AG09319 (cell line): ENCODE measurements around the gene NFKBIE.
A peak's percentile ranks its signal among the peaks of the same experiment; 100 is the strongest.
"Not testable (repeated sequence)": the region's sequence is repeated elsewhere in the genome, so short reads cannot be mapped to it uniquely, and the experiment has no call there.

ENCODE experiments used
- DNase-seq: peaks from one replicate; pipeline ENCODE4 v3.0.0-alpha.2; 2010; ENCODE audit warnings: low read depth; ENCODE audit errors: extremely low read depth
- TF ChIP-seq, protein P1 (sequence below): IDR thresholded peaks from 2 replicates; pipeline ENCODE4 v1.5.1; 2011; ENCODE audit warnings: low read depth, mild to moderate bottlenecking, inconsistent platforms, low read length, moderate library complexity

NFKBIE gene, protein sequence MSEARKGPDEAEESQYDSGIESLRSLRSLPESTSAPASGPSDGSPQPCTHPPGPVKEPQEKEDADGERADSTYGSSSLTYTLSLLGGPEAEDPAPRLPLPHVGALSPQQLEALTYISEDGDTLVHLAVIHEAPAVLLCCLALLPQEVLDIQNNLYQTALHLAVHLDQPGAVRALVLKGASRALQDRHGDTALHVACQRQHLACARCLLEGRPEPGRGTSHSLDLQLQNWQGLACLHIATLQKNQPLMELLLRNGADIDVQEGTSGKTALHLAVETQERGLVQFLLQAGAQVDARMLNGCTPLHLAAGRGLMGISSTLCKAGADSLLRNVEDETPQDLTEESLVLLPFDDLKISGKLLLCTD

DNA sequence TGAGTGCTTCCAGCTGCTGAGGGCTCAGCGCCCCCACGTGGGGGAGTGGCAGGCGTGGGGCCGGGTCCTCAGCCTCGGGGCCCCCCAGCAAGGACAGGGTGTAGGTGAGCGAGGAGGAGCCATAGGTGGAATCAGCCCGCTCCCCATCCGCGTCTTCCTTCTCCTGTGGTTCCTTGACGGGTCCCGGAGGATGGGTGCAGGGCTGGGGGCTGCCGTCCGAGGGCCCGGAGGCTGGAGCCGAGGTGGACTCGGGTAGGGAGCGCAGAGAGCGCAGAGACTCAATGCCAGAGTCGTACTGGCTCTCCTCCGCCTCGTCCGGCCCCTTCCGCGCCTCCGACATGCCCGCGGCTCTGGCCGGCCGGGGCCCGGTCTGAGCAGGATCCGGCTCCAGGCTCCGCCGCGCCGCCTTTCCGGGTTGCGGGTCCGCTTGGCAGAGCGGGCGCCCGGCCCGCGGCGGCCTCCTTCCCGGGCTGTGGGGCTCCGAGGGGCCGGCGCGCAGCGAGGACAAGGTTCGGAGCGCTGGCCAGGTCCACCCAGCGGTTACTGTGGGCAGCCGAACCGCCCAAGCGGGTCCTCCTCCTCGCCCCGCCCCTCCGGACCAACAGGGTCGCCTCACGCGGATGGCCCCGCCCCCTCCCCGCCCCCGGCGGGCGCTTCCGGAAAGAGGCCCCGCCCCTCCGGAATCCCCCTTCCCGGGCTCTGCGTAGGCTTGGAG, at the start of gene NFKBIE:
Gene NFKBIE, minus strand, starts transcription at position 545 of the 715 bp plus-strand sequence. Its CDS starts 205 bp downstream, at position 340.
- DNase-seq: peak; percentile 76
- TF ChIP-seq, protein P1, sequence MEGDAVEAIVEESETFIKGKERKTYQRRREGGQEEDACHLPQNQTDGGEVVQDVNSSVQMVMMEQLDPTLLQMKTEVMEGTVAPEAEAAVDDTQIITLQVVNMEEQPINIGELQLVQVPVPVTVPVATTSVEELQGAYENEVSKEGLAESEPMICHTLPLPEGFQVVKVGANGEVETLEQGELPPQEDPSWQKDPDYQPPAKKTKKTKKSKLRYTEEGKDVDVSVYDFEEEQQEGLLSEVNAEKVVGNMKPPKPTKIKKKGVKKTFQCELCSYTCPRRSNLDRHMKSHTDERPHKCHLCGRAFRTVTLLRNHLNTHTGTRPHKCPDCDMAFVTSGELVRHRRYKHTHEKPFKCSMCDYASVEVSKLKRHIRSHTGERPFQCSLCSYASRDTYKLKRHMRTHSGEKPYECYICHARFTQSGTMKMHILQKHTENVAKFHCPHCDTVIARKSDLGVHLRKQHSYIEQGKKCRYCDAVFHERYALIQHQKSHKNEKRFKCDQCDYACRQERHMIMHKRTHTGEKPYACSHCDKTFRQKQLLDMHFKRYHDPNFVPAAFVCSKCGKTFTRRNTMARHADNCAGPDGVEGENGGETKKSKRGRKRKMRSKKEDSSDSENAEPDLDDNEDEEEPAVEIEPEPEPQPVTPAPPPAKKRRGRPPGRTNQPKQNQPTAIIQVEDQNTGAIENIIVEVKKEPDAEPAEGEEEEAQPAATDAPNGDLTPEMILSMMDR: peak; percentile 38

DNA sequence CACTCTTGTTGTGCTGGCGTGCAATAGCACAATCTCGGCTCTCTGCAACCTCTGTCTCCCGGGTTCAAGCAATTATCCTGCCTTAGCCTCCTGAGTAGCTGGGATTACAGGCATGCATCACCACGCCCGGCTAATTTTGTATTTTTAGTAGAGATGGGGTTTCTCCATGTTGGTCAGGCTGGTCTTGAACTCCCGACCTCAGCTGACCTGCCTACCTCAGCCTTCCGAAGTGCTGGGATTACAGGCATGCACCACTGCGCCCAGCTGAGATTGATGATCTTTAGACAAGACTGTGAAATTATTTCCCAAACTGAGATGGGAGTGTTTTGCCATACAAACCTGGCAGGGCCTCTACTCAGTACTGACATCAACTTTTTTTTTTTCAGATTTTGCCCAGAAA, 49.3 kb upstream of the NFKBIE start:
- DNase-seq: not testable (repeated sequence)

DNA sequence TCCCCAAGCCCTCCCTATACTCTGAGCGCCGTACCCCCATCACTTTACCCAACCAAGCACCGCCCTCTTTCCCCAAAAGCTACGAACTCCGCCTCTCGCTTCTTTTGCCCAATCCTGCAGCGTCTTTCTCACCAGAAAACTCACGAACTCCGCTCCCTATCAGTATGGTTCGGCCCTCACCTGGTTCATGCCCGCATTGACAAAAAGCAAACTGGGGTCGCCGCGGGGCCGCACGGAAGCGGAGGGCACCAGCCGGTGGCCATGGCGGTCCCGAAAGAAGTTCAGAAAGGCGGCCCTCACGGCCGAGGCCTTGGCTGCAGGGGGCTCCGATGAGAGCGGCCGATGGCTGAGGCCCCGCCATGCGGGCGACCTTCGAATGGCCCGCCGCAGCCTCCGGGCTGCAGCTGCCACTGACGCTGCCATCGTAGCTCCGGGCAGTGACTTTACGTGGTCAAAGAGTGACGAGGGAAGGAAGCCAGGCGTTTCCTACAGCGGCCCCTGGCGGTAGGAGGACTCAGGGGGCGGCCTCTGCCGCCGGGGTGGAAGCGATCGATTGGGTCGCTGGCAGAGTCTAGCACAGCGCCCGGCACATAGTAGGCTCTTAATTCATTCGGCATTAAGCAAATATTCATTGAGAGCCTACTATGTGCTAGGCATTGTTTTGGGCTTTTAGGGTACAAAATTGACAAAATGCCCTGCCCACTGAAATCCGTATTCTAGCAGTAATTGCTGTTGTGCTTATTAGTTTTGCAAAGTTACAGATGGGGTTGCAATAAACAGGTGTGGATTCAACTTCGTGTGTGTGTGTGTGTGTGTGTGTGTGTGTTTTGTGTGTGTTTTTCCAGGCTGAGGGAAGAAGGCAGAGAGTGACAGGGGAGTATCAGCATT, 47.8 kb upstream of the NFKBIE start, which contains the start of gene AARS2:
Gene AARS2, minus strand, starts transcription at position 447 of the 888 bp plus-strand sequence. Its CDS starts 24 bp downstream, at position 423.
- DNase-seq: peak; percentile 56
- TF ChIP-seq, protein P1: peak; percentile 100

DNA sequence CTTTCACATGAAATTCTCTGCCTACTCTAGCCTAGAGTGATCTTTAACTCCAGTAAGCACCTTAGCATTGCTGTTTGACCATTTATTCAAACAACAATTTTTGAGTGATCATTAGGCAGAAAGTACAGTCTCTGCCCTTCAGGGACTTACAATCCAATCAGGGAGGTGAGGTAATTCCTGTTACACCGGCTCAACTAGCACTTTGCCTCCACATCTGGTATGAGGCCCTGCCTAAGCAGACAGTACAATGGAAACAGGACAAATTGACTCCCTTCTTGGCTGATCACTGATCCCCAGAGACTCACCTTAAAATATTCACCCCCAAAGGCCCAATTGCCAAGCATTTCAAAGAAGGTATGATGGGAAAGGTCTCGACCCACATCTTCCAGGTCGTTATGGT, 46.4 kb upstream of the NFKBIE start:
- no peak for DNase-seq
- TF ChIP-seq, protein P1: no peak

DNA sequence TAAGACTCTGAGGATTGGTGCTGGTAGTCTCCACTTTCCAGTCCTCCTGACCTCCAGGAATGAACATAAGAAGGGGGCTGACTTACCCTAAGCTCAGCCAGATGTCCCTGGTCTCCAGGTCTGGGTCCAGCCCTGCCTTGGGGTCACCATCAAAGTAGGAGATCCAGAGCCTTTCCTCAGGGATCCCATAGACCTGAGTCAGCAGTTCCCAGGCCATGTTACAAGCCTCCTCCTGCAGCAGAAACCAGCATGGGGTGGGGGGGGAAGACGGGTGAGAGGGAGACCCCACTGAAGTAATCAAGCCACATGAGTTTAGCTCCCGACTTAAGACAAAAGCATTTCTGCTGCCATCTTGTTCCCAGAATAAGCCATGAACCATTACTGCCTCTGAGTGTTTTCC, 46.0 kb upstream of the NFKBIE start:
- no peak for DNase-seq
- TF ChIP-seq, protein P1: no peak

DNA sequence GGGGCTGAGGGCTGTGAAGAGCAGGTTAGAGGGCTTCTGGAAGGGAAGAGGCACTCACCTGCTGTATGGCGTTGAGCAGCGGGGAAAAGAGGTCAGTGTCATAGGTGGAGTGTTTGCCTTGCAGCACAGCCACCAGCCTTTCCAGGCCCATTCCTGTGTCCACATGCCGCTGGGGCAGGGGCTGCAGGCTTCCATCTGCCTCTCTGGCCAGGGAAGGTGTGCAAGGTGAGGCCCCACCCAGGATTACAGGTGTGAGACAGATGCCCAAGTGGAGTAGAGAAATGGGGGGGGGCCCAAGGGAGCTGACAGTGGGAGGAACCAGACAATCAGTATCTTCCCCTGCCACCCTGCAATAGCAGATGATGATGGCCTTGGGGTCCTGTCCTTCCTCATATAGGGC, 44.9 kb upstream of the NFKBIE start:
- no peak for DNase-seq
- TF ChIP-seq, protein P1: no peak

DNA sequence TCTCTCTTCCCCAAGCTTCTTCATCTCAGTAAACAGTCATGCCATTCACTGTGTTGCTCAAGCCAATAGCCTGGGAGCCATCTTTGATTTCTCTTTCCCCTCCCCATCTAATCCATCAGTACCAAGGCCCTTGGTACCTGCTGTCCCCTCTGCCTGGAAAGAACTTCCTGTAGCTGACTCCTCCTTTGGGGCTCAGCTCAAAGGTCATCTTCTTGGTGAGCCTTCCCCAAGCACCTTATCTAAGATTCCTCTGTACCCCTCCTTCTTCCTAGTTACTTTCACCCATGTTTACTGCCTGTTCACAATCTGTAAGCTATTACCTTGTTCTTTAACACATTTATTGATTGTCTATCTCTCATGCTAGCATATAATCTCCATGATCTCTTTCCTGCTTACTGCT, 44.3 kb upstream of the NFKBIE start:
- TF ChIP-seq, protein P1: no peak
- no peak for DNase-seq
